ENCODE results near the gene LMO1.

Gene LMO1

DNA sequence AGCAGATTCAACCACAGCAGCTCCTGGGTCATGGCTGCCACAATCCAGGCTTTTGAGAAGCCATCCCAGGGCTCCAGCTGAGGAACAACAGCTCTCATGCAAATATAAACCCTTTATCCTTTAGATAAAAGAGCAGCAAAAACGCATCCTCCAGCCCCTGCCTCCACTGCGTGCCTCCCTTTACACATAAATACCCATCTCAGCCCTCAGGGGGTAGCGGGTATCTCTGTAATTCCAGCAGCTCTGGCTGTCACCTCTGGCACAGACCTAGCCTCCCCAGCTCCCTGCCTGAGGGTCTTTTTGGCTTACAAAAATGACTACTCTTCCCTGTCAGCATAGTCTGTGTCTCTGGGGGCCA lies 21.6 kb downstream of the LMO1 start:
- H3K9me3 ChIP-seq, result no peaks in the 10 kb centered on the region
- no peak overlapping the region for H3K4me3 ChIP-seq
- intact Hi-C loops (cut with DNase I; ENCODE audit: low total_unique reads), result no loop called here
- peaks cover 0 to 30% of the 10 kb centered on the region in 2 donors for H3K27me3 ChIP-seq
- no peaks in the 10 kb centered on the region for H3K4me1 ChIP-seq
- no peak overlapping the region for H3K27ac ChIP-seq
- no peak for DNase-seq
- TF ChIP-seq, protein P1, sequence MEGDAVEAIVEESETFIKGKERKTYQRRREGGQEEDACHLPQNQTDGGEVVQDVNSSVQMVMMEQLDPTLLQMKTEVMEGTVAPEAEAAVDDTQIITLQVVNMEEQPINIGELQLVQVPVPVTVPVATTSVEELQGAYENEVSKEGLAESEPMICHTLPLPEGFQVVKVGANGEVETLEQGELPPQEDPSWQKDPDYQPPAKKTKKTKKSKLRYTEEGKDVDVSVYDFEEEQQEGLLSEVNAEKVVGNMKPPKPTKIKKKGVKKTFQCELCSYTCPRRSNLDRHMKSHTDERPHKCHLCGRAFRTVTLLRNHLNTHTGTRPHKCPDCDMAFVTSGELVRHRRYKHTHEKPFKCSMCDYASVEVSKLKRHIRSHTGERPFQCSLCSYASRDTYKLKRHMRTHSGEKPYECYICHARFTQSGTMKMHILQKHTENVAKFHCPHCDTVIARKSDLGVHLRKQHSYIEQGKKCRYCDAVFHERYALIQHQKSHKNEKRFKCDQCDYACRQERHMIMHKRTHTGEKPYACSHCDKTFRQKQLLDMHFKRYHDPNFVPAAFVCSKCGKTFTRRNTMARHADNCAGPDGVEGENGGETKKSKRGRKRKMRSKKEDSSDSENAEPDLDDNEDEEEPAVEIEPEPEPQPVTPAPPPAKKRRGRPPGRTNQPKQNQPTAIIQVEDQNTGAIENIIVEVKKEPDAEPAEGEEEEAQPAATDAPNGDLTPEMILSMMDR (IDR thresholded peaks at IDR 0.05), result no peak
- H3K36me3 ChIP-seq, result no peaks in the 10 kb centered on the region

DNA sequence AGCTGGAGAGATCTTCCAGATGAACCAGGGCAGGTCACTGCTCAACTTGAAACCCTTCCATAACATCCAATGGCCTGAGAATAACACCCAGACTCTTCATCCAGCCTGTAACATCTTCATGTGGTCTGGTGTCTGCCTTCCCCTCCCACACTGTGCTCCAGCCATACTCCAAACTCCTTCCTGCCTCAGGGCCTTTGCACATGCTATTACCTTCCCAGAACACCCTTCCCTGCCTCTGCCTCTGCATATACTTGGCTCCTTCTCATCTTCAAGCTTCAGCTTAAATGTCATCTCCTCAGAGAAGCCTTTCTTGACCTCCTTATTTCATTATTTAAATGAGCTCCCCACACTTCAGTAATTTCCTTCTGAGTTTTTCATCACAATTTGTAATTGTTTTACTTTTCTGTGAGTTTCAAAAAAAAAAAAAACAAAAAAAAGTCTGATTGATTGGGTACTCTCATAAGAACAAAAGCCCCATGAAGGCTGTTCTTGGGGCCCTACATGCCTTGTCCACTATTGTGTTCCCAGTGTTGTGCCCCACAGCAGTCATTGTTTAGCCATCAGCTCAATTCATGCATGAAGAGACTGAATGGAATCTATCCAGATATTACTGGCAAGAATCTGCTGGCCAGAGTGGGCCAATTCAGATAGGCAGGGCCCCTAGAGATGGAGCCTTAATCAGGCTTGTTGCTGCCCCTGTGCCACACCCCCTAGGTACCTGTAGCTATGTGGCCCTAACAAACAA lies 22.1 kb downstream of the LMO1 start:
- no peak overlapping the region for H3K27ac ChIP-seq
- H3K4me1 ChIP-seq, result no peaks in the 10 kb centered on the region
- H3K36me3 ChIP-seq, result no peaks in the 10 kb centered on the region
- no peak for DNase-seq
- TF ChIP-seq, protein P1 (IDR thresholded peaks at IDR 0.05), result no peak
- intact Hi-C loops (cut with DNase I; ENCODE audit: low total_unique reads), result no loop called here
- peaks cover 0 to 24% of the 10 kb centered on the region in 2 donors for H3K27me3 ChIP-seq
- H3K9me3 ChIP-seq, result no peaks in the 10 kb centered on the region
- H3K4me3 ChIP-seq, result no peak overlapping the region

DNA sequence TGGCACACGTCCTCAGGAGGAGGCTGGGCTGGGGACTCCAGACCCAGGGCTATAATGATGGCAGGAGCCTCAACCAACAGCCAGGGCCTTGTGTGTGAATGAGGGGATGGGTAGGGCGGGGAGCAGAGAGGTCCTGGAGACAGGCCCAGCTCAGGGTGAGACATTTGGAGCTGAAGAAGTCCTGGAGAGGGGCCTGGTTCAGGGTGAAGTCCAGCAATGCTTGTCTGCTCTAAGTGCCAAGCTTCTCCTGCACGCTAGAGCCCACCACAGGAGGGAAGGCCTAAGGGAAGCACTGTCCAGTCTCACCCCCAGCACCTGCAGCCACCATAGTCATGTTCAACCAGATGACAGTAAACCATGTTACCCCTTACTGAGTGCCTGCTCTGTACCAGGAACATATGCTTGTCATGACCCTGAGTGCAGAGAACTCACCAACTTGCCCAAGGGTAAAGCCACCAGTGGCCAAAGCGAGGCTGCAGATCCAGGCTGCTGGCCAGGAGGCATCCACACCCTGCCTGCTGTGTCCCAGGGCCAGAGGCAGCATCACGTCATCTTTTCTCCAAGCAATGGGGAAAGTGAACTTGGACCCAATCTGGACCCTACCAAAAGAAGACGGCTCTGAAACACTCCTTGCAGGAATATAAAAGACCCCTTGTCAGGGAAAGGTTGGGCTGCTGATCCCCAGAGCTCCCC lies 24.0 kb downstream of the LMO1 start:
- intact Hi-C loops (cut with DNase I; ENCODE audit: low total_unique reads), result no loop called here
- TF ChIP-seq, protein P1 (IDR thresholded peaks at IDR 0.05), result no peak
- H3K27ac ChIP-seq, result no peak overlapping the region
- H3K36me3 ChIP-seq, result no peaks in the 10 kb centered on the region
- H3K4me3 ChIP-seq, result no peak overlapping the region
- no peaks in the 10 kb centered on the region for H3K9me3 ChIP-seq
- H3K4me1 ChIP-seq, result no peaks in the 10 kb centered on the region
- no peak for DNase-seq
- H3K27me3 ChIP-seq, result peaks cover 0 to 16% of the 10 kb centered on the region in 2 donors

DNA sequence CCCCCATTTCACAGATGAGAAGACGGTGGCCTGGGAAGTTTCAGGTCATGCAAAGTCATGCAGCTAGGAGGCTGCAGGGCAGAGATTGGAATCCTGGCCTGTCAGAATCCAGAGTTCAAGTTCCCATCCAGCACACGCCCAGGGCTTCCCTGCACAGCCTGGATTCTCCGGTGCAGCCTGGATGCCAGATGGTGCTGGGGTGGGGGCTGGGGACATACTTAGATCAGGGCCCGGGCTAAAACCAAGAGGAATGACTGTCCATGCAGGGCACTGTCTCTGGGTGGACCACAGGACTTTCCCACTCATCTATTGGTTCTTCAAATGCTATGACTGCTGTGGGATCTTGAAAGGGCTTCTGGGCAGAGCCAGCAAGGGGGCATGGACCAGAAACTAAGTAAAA lies 24.6 kb downstream of the LMO1 start:
- TF ChIP-seq, protein P1 (IDR thresholded peaks at IDR 0.05), result no peak

DNA sequence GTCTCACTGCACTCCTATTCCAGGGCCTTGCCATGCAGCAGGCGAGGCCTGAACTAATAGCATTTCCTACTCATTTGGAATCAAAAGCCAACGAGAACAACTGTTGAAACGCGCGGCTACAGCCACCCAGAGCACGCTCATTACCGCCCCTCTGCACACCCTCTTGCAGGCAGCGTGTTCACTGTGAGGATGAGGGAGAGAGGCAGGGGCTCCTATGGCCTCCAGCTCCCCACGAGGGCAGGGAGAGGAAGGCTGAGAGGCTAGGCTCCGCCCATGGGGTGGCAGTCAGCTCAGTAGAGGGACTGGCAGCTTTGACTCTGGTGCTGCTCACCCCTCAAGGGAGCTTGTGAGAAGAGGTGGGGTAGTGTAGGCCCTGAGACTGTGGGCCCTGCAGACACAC lies 26.2 kb downstream of the LMO1 start:
- Histone ChIP-seq H3K9me3 (no peaks in the 10 kb centered on the region), H3K4me3 (no peak overlapping the region), H3K27ac (no peak overlapping the region), H3K36me3 (no peaks in the 10 kb centered on the region), H3K27me3 (peaks cover 0 to 7% of the 10 kb centered on the region in 2 donors), H3K4me1 (no peaks in the 10 kb centered on the region)
- intact Hi-C loops (cut with DNase I; ENCODE audit: low total_unique reads), result no loop called here
- TF ChIP-seq, protein P1 (IDR thresholded peaks at IDR 0.05), result no peak
- DNase-seq, result no peak

More for the DNA sequence above, 24.6 kb downstream of the LMO1 start:
- peaks cover 0 to 15% of the 10 kb centered on the region in 2 donors for H3K27me3 ChIP-seq
- no peaks in the 10 kb centered on the region for H3K36me3 ChIP-seq
- H3K4me3 ChIP-seq, result no peak overlapping the region
- H3K27ac ChIP-seq, result no peak overlapping the region
- no peak for DNase-seq
- no peaks in the 10 kb centered on the region for H3K4me1 ChIP-seq
- intact Hi-C loops (cut with DNase I; ENCODE audit: low total_unique reads), result no loop called here
- no peaks in the 10 kb centered on the region for H3K9me3 ChIP-seq

Data from tibial artery (tissue), 4 donors.